CD4-positive, alpha-beta T cell treated with Interleukin-17A for 4 hours (primary cell): ENCODE results near the gene LY6G6D.
"Not testable (repeated sequence)": the region's sequence is repeated elsewhere in the genome, so short reads cannot be mapped to it uniquely, and the experiment has no call there.

ENCODE experiments used
- DNase-seq: peaks from one replicate; pipeline ENCODE4 v3.0.0-alpha.2; 2020; ENCODE audit warnings: mixed read lengths

LY6G6D gene

GRCh38 chr6:31692353-31692752, 22.8 kb upstream of the LY6G6D start:
- no peak for DNase-seq

DNA sequence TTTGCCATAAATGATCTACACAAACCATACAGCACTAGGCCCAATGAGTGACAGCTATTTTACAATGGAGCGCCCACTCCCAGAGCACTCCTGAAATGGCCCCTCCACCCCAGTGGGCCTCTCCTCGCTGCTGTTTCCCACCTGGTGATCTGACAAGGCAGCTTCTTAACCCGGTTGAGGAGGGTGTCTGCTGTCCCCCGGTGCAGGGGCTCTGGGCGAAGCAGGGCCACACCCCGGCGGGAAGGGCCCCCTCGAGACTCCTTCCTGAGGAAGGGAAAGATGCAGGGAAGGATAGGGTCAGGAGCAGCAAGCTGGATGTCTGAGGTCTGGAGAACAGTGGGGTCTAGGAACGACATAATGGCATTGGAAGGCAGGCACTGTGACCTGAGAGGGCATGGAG, 22.3 kb upstream of the LY6G6D start:
- no peak for DNase-seq

- no peak for DNase-seq
These were observed 21.6 kb upstream of the LY6G6D start for GRCh38 chr6:31693535-31693934.

DNA sequence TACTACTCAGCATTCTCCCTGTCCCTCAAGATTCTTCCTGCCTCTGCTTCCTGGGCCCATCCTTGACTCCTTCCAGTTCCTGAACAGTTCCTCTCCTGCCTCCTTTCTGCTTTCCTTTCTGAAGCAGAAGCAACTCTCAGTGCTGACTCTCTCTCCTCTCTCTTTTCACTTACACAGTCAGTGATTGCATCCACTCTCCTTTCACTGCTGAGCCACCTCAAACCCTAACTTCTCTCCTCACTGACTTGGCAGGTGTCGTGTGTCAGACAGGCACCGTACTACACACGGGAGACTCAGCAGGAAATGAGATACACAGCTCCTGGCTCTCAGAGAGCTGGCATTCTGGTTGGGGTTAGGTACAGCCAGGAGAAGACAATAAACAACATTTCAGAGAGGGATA, 17.6 kb upstream of the LY6G6D start:
- DNase-seq: no peak

- DNase-seq: no peak
These were observed 14.3 kb upstream of the LY6G6D start for GRCh38 chr6:31700740-31701401.

DNA sequence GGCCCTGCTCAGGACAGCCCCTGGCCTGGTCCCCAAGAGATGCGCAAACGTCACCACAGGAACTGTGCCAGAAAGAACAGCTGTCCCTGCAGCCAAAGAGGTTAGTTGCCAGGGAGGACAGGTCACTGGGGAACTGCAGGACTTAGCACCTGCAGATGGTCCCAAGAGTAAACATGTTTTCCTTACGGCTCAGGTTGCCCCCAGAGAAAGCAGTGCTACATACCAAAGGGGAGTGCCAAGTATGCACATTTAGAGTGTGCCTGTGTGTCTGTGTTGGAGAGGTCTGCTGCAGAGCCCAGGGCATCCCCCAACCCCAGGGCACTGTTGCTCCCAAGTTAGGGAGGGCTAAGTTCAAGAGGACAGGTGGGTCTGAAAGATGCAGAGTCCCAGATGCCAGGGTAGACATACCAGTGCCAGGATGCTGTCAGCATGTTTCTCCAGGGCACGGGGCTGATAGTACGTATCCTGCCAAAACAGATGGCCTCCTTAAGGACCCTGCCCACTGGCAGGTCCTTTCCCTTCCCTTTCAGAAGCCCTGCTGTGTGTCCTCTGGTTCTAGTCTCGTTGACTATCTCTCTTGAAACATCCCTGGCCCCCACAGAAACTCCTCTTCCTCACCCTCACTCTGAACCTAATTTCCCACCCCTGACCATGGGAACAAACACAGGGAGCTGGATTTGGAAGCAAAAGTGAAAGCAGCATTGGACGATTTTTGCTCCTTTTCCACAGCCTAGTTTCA, 13.3 kb upstream of the LY6G6D start:
- no peak for DNase-seq

- no peak for DNase-seq
These were observed 12.7 kb upstream of the LY6G6D start for GRCh38 chr6:31702405-31702818.

DNA sequence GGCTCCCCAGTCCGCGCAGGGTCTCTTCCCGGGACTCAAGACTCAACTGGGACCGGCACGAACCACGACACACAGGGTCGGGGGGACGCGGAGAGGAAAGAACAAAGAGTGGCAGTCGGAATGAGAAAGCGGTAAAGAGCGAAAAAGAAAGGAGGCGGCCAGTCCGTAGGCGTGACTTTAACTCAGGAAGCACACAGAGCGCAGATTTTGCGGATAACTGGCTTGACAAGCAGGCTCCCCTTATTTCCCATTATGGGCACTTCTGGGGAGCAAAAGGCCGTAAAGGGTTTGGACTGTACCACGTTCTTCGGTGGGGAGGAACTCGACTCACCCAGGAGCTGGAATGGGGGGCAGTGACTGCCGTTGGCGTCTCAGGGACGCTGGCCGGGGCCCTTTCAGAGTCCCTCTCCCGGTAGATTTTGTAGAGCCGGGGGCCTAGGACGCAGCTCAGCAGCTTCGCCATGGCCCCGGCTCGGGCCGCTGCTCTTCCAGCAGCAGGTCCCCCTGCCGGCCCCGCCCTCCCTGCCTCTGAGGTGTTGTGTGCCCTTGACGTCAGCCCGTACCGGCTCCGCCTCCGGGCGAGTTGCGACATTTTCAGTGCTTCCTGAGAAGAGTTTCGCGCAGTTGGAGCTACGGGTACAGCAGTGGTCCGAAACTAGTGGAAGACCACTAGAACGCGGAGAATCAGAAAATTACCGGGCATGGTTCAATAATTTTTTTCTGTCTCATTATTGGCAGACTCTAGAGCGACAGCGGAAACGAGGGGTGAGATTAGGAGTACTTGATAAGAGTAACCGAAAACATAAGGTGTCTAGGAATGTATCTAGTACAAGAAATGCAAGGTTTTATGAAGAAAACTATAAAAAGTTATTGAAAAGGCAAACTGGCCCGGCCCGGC, 12.1 kb upstream of the LY6G6D start, which contains the start of gene ABHD16A:
TSS of gene ABHD16A (minus strand) at position 506 of the 898 bp plus-strand sequence. CDS start at position 463, 43 bp downstream.
- DNase-seq: peak; percentile 99

- DNase-seq: no peak
These were observed 9.2 kb upstream of the LY6G6D start for GRCh38 chr6:31705931-31706330.

- DNase-seq: no peak
These were observed 8.5 kb upstream of the LY6G6D start, which contains the start of gene LY6G6F for GRCh38 chr6:31706599-31706998. Gene LY6G6F (plus strand): TSS chr6:31706866. CDS start chr6:31706907, 41 bp downstream.

DNA sequence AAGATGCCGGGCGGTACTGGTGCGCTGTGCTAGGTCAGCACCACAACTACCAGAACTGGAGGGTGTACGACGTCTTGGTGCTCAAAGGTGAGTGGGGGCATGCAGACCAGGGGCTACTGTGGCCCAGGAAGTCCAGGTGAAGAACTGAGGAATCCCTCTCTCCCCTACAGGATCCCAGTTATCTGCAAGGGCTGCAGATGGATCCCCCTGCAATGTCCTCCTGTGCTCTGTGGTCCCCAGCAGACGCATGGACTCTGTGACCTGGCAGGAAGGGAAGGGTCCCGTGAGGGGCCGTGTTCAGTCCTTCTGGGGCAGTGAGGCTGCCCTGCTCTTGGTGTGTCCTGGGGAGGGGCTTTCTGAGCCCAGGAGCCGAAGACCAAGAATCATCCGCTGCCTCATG, 7.4 kb upstream of the LY6G6D start:
- DNase-seq: no peak

DNA sequence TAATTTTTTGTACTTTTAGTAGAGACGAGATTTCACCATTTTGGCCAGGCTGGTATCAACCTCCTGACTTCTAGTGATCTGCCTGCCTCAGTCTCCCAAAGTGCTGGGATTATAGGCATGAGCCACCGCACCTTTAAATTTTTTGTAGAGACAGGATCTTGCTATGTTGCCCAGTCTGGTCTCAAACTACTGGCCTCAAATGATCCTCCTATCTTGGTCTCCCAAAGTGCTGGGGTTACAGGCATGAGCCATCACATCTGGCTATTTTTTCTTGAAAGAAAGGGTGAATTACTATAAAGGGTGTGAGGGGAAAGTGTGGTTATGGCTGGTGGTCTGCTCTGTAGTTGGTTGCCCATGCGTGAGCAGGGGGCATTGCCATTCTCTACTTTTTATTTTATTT, 6.9 kb upstream of the LY6G6D start:
- DNase-seq: no peak

DNA sequence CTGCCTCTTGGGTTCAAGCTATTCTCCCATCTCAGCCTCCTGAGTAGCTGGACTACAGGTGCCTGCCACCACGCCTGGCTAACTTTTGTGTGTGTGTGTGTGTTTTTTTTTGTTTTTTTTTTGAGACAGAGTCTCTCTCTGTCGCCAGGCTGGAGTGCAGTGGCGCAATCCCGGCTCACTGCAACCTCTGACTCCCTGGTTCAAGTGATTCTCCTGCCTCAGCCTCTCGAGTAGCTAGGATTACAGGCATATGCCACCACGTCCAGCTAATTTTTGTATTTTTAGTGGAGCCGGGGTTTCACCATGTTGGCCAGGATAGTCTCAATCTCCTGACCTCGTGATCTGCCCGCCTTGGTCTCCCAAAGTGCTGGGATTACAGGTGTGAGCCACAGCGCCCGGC, 6.0 kb upstream of the LY6G6D start:
- not testable (repeated sequence) for DNase-seq

DNA sequence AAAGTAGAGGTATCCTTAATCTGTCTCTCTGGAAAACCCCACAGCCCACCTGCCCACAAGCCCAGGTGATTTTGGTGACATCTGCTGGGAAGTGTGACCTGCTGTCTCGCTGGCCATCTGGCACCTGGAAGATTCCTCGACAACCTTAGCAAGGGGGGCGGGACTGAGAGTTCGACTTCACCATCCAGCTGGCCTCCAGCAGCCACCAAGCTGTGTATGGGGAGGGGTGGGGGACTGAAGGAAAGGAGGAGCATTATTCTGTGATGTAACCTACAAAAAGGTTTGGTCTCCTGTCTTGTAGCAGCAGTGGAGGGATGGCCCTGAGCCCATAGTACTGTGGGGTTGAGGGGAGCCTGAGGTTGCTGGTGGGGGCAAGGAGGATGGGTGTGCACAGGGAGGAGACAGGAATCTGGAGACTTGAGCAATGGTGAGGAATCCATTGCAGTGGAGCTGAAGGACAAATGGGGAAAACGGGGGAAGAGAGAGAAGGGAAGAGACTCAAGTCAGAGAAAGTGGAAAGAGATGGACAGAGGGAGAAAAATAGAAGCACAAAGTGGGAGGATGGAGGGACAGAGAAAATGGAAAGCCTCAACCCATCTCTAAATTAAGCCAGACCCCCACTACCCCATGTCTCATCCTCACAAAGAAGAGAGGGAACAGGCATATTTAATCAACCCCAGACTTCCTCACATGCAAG, 4.5 kb upstream of the LY6G6D start:
- no peak for DNase-seq

DNA sequence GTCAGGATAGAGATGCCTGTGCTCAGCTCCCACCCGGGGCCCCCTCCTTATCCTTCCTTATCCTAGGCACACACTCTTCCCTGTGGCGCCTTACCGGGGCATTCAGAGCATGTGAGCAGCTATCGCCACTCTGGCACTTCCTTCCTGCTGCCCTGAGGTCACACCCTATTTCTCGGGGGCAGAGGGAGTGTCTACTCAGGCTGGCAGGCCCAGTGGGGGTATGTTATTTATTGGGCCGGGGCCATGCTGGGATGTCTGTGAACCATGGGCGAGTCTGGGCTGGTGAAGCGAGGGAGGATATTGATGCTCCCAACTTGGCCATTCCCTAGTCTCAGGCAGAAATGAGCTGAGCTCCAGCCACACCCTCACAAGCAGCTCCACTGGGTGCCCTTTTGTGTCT, 3.9 kb upstream of the LY6G6D start:
- DNase-seq: no peak

- peak; percentile 49 for DNase-seq
These were observed 2.9 kb upstream of the LY6G6D start for GRCh38 chr6:31712296-31712695.

DNA sequence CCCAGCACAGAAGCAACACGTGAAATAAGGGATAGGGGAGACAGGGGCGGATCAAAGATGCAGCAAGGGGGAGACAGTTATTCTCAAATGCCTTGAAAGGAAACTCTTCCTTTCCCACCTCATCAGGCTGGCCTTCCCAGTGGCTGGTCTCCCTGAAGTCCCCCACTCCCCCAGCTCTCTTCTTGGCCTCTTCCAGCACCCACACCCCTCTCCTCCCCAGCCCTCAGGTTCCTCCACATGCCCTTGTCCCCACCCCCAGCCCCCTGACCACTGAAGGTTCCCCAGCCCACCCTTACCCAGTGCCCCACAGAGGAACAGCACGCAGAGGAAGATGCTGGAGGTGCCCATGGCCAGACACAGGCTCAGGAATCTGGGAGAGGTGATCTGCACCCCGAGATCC, 1.7 kb upstream of the LY6G6D start:
- no peak for DNase-seq

DNA sequence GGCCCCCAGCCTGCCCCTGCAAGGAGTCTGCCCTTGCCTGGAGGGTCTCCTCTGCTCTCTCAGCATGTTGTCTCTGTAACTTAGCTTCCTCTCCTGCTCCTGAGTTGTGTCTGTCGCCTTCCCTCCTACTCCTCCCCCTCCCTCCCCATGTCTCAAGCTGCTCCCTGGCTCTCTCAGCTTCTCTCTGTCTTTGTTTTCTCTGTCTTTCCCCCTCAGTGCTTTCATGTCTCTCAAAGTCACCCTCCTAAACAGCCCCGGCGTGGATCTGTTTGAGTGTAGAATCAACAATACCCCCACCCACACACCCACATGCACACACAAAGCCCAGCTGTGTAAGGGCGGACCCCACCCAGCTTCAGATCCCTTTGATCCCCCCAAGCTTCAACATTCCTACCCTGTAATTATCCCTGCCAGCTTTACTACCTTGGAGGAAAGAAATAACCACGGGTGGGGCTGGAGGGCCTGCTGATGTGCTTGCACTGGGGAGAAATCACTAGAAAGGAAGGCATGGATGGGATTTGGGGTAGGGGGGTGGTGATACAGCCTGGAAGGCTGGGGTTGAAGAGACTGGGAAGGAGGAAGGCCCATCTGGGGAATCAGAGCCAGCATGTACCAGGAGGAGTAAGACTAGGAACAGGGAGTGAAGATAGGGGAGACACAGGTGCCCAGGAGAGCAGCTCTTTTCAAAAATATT, 1.0 kb upstream of the LY6G6D start:
- no peak for DNase-seq

- no peak for DNase-seq
These were observed 2.5 kb downstream of the LY6G6D start for GRCh38 chr6:31717499-31718222.

GRCh38 chr6:31718265-31718664, 3.1 kb downstream of the LY6G6D start:
- no peak for DNase-seq

- no peak for DNase-seq
These were observed 3.9 kb downstream of the LY6G6D start for GRCh38 chr6:31719001-31719400.
